GM18870 (cell line): ENCODE results near the gene GIMAP8.
"Not testable (repeated sequence)": the region's sequence is repeated elsewhere in the genome, so short reads cannot be mapped to it uniquely, and the experiment has no call there.

Source experiments
- ATAC-seq: cut with Tn5 transposase; IDR thresholded peaks from one replicate; pipeline ENCODE4 v1.9.1; 2021; ENCODE audit warnings: moderate library complexity; ENCODE audit not compliant: unreplicated experiment

GIMAP8 gene

GRCh38 chr7:150507947-150508602 is 57.6 kb downstream of the GIMAP8 start:
- no peak for ATAC-seq

- ATAC-seq: no peak
Measured at GRCh38 chr7:150511048-150511447, 60.6 kb downstream of the GIMAP8 start.

GRCh38 chr7:150513758-150514157 is 63.3 kb downstream of the GIMAP8 start:
- ATAC-seq: no peak

GRCh38 chr7:150514748-150515222 is 64.4 kb downstream of the GIMAP8 start, which contains the start of gene GIMAP7:
Gene GIMAP7, plus strand, starts transcription at chr7:150514872. Its CDS starts 5,103 bp downstream, at chr7:150519975.
- ATAC-seq: no peak

- no peak for ATAC-seq
Measured at GRCh38 chr7:150515248-150516147, 65.1 kb downstream of the GIMAP8 start.

GRCh38 chr7:150516956-150517745 is 66.7 kb downstream of the GIMAP8 start:
- ATAC-seq: no peak

- no peak for ATAC-seq
Measured at GRCh38 chr7:150519310-150519709, 68.9 kb downstream of the GIMAP8 start.

GRCh38 chr7:150520145-150520544 is 69.7 kb downstream of the GIMAP8 start:
- no peak for ATAC-seq

- ATAC-seq: not testable (repeated sequence)
Measured at GRCh38 chr7:150522931-150523330, 72.5 kb downstream of the GIMAP8 start.

GRCh38 chr7:150524018-150524417 is 73.6 kb downstream of the GIMAP8 start:
- no peak for ATAC-seq
